H1 (cell line): ENCODE data around the gene MMP20. TPM values are rescaled to one million over a fixed set of nuclear protein-coding genes. Genes with fewer than 3 reads are reported as not detected.

Experiments used
- CTCF ChIA-PET: fragments of 300-600 bp; sonication (Branson Sonifier 250); formaldehyde crosslinking; loops from one replicate; lab custom pipeline; 2021; ENCODE audit not compliant: partially characterized antibody; lab: Charles Lee
- POLR2A ChIA-PET: fragments of 300-600 bp; sonication (Branson Sonifier 250); formaldehyde crosslinking; loops from one replicate; lab custom pipeline; 2021; ENCODE audit warnings: inconsistent platforms; ENCODE audit not compliant: partially characterized antibody; lab: Charles Lee
- DNase-seq, 2 experiments: peaks; one replicate each; pipeline versions ENCODE4 v3.0.0 to v3.0.0-alpha.2; 2010 to 2022; ENCODE audit warnings: low spot score in 2 of 2, low read depth in 1 of 2, mixed read lengths in 1 of 2
- FAIRE-seq: peaks from 2 replicates; lab custom pipeline; 2011; peaks lifted over from hg19 to GRCh38; lab: Jason Lieb, UNC
- H2AFZ ChIP-seq: 2 replicates; pipeline ENCODE4 v1.8.1; 2012; ENCODE audit warnings: low read length, inconsistent platforms
- H2AK5ac ChIP-seq: 2 replicates; pipeline ENCODE4 v1.6.1; 2013; ENCODE audit warnings: low read depth, low read length
- H2BK120ac ChIP-seq: replicated peaks from 2 replicates; pipeline ENCODE3; 2013; ENCODE audit warnings: low read depth, low read length, inconsistent platforms
- H2BK12ac ChIP-seq: 2 replicates; pipeline ENCODE4 v1.6.1; 2013; ENCODE audit warnings: low read depth, low read length
- H2BK15ac ChIP-seq: 2 replicates; pipeline ENCODE4 v1.6.1; 2013; ENCODE audit warnings: low read length
- H2BK20ac ChIP-seq: 2 replicates; pipeline ENCODE4 v1.6.1; 2013; ENCODE audit warnings: low read length
- H2BK5ac ChIP-seq: 2 replicates; pipeline ENCODE4 v1.6.1; 2013; ENCODE audit warnings: low read depth, low read length
- H3K14ac ChIP-seq: 2 replicates; pipeline ENCODE4 v1.6.1; 2013; ENCODE audit warnings: inconsistent platforms; ENCODE audit not compliant: insufficient read length
- H3K18ac ChIP-seq: 2 replicates; pipeline ENCODE4 v1.6.1; 2013; ENCODE audit warnings: low read length; ENCODE audit errors: extremely low read depth
- H3K23ac ChIP-seq: 2 replicates; pipeline ENCODE4 v1.6.1; 2013; ENCODE audit warnings: inconsistent platforms; ENCODE audit not compliant: insufficient read length
- H3K23me2 ChIP-seq: 2 replicates; pipeline ENCODE4 v1.6.1; 2013; ENCODE audit warnings: low read depth, low read length
- H3K27ac ChIP-seq: 2 replicates; pipeline ENCODE4 v1.6.1; 2011; ENCODE audit warnings: low read depth, low read length, inconsistent platforms
- H3K27me3 ChIP-seq, 4 experiments: replicated peaks in 1 of 4; 1 replicate in 1 of 4; 2 replicates in 3 of 4; pipeline versions ENCODE4 v1.6.1 to v1.8.1; 2011 to 2013; ENCODE audit warnings: low read length in 3 of 4, mild to moderate bottlenecking in 3 of 4, inconsistent platforms in 2 of 4, mixed read lengths in 2 of 4, moderate library complexity in 1 of 4; ENCODE audit not compliant: control insufficient read depth in 3 of 4, insufficient read depth in 3 of 4; ENCODE audit errors: extremely low read depth in 1 of 4
- H3K36me3 ChIP-seq, 4 experiments: 2 replicates each; pipeline versions ENCODE4 v1.6.1 to v1.8.1; 2011 to 2013; ENCODE audit warnings: mild to moderate bottlenecking in 4 of 4, low read length in 3 of 4, moderate library complexity in 2 of 4, control low read depth in 1 of 4, inconsistent platforms in 1 of 4; ENCODE audit not compliant: insufficient read depth in 4 of 4, control insufficient read depth in 2 of 4
- H3K4ac ChIP-seq: replicated peaks from 2 replicates; pipeline ENCODE3; 2013; ENCODE audit warnings: low read length, low read depth, mixed read lengths, inconsistent platforms; ENCODE audit not compliant: insufficient read length
- H3K4me1 ChIP-seq, 4 experiments: replicated peaks in 1 of 4; 1 replicate in 1 of 4; 2 replicates in 3 of 4; pipeline versions ENCODE4 v1.6.1 to v1.8.1; 2011 to 2013; ENCODE audit warnings: low read length in 3 of 4, inconsistent platforms in 2 of 4, mixed read lengths in 1 of 4; ENCODE audit not compliant: insufficient read depth in 4 of 4, control insufficient read depth in 3 of 4
- H3K4me2 ChIP-seq, 2 experiments: 2 replicates each; pipeline versions ENCODE4 v1.6.1 to v1.8.1; 2011 to 2013; ENCODE audit warnings: low read depth in 2 of 2, low read length in 2 of 2, control low read depth in 1 of 2, inconsistent platforms in 1 of 2, mild to moderate bottlenecking in 1 of 2; ENCODE audit not compliant: insufficient read depth in 1 of 2
- H3K4me3 ChIP-seq, 4 experiments: fragments of 200-600, 300-600 bp in 1 of 4; sonication (generic), shearing (Covaris generic), sonication (Bioruptor Twin) in 1 of 4; 2 replicates each; pipeline versions ENCODE4 v1.5.1 to v1.8.1; 2011 to 2016; ENCODE audit warnings: low read length in 4 of 4, low read depth in 3 of 4, control low read depth in 2 of 4, inconsistent platforms in 2 of 4, mild to moderate bottlenecking in 2 of 4, mixed read lengths in 1 of 4, moderate library complexity in 1 of 4; ENCODE audit not compliant: insufficient read depth in 2 of 4; ENCODE audit errors: extremely low read depth in 1 of 4
- H3K56ac ChIP-seq: replicated peaks from 2 replicates; pipeline ENCODE3; 2013; ENCODE audit warnings: low read depth, mild to moderate bottlenecking, mixed read lengths, low read length, inconsistent platforms; ENCODE audit not compliant: insufficient read length
- H3K79me1 ChIP-seq: 2 replicates; pipeline ENCODE4 v1.6.1; 2013; ENCODE audit warnings: low read depth, low read length, control low read depth
- H3K79me2 ChIP-seq, 2 experiments: 2 replicates each; pipeline versions ENCODE4 v1.6.1 to v1.8.1; 2012 to 2013; ENCODE audit warnings: low read length in 2 of 2, mild to moderate bottlenecking in 2 of 2, inconsistent platforms in 1 of 2; ENCODE audit not compliant: insufficient read depth in 2 of 2, control insufficient read depth in 1 of 2
- H3K9ac ChIP-seq, 4 experiments: replicated peaks in 1 of 4; 1 replicate in 1 of 4; 2 replicates in 3 of 4; pipeline versions ENCODE4 v1.6.1 to v1.8.1; 2011 to 2013; ENCODE audit warnings: low read depth in 3 of 4, low read length in 3 of 4, control low read depth in 2 of 4, mild to moderate bottlenecking in 2 of 4, moderate library complexity in 2 of 4, inconsistent platforms in 1 of 4; ENCODE audit errors: extremely low read depth in 1 of 4
- H3K9me3 ChIP-seq, 2 experiments: 2 replicates each; pipeline versions ENCODE4 v1.6.1 to v1.8.1; 2012 to 2013; ENCODE audit warnings: mild to moderate bottlenecking in 2 of 2, moderate library complexity in 2 of 2, control low read depth in 1 of 2, inconsistent platforms in 1 of 2, low read depth in 1 of 2, low read length in 1 of 2, mixed read lengths in 1 of 2; ENCODE audit not compliant: insufficient read depth in 2 of 2
- H4K20me1 ChIP-seq, 2 experiments: replicated peaks in 1 of 2; 2 replicates each; pipeline versions ENCODE3 to v1.8.1; 2011 to 2013; ENCODE audit warnings: inconsistent platforms in 2 of 2, low read length in 2 of 2, mild to moderate bottlenecking in 1 of 2; ENCODE audit not compliant: insufficient read depth in 2 of 2, control insufficient read depth in 1 of 2
- H4K5ac ChIP-seq: 2 replicates; pipeline ENCODE4 v1.6.1; 2013; ENCODE audit warnings: low read length, low read depth, mixed read lengths, inconsistent platforms; ENCODE audit not compliant: insufficient read length
- H4K8ac ChIP-seq: 2 replicates; pipeline ENCODE4 v1.8.0; 2013; ENCODE audit warnings: mild to moderate bottlenecking, moderate library complexity, low read length, inconsistent platforms; ENCODE audit not compliant: insufficient read depth; ENCODE audit errors: extremely low read depth
- H4K91ac ChIP-seq: replicated peaks from 2 replicates; pipeline ENCODE3; 2013; ENCODE audit warnings: low read length, mixed read lengths, inconsistent platforms; ENCODE audit not compliant: insufficient read length
- BACH1 ChIP-seq: IDR thresholded peaks from 2 replicates; pipeline ENCODE4 v1.6.1; 2012; ENCODE audit warnings: low read length, improper control_type of control experiment
- BCL11A ChIP-seq, 2 experiments: IDR thresholded peaks; one replicate each; pipeline ENCODE4 v1.6.1; 2011; ENCODE audit warnings: low read depth in 2 of 2, low read length in 2 of 2, mild to moderate bottlenecking in 2 of 2
- CTBP2 ChIP-seq: IDR thresholded peaks from 2 replicates; pipeline ENCODE4 v1.7.0; 2011; ENCODE audit warnings: borderline replicate concordance, mild to moderate bottlenecking, moderate library complexity, mixed read lengths, low read length; ENCODE audit not compliant: insufficient read depth, insufficient read length
- JUN ChIP-seq: IDR thresholded peaks from 2 replicates; pipeline ENCODE4 v1.6.1; 2011; ENCODE audit warnings: low read depth, mild to moderate bottlenecking, improper control_type of control experiment, low read length
- KDM5A ChIP-seq: fragments of 200-600 bp; IDR thresholded peaks from 2 replicates; pipeline ENCODE4 v1.7.1; 2012; ENCODE audit warnings: mild to moderate bottlenecking, low read length, inconsistent platforms, mixed read lengths
- MAFK ChIP-seq: IDR thresholded peaks from 2 replicates; pipeline ENCODE4 v1.6.1; 2012; ENCODE audit warnings: low read depth, mild to moderate bottlenecking, improper control_type of control experiment, low read length
- RBBP5 ChIP-seq: IDR thresholded peaks from 2 replicates; pipeline ENCODE4 v1.7.1; 2012; ENCODE audit warnings: low read depth, mild to moderate bottlenecking, inconsistent platforms, low read length, moderate library complexity, borderline replicate concordance
- SIN3A ChIP-seq, 2 experiments: IDR thresholded peaks in 1 of 2; conservative IDR thresholded peaks in 1 of 2; 2 replicates each; pipeline ENCODE4 v1.6.1; 2011 to 2012; ENCODE audit warnings: low read length in 2 of 2, improper control_type of control experiment in 1 of 2, low read depth in 1 of 2, mild to moderate bottlenecking in 1 of 2
- SP2 ChIP-seq: IDR thresholded peaks from 2 replicates; pipeline ENCODE4 v1.6.1; 2012; ENCODE audit warnings: mild to moderate bottlenecking, low read length, inconsistent platforms
- SUZ12 ChIP-seq: fragments of 200-600 bp; sonication (generic); IDR thresholded peaks from 2 replicates; pipeline ENCODE4 v1.6.1; 2012; ENCODE audit warnings: mild to moderate bottlenecking, inconsistent platforms, low read length, moderate library complexity, mixed read lengths
- ZNF274 ChIP-seq: IDR thresholded peaks from 2 replicates; pipeline ENCODE4 v1.7.0; 2012; ENCODE audit warnings: low read length, borderline replicate concordance; ENCODE audit errors: extremely low read depth
- WGBS, 2 experiments: shearing (Covaris generic) in 1 of 2; methylation state at CpG; one replicate each; pipeline versions ENCODE4 v1.1.6 to v1.1.7; 2013 to 2015; ENCODE audit warnings: low lambda C conversion rate in 2 of 2, mixed read lengths in 2 of 2, inconsistent platforms in 1 of 2, low coverage in 1 of 2, missing lambda C conversion rate in 1 of 2; ENCODE audit not compliant: insufficient replicate concordance in 2 of 2, insufficient coverage in 1 of 2, insufficient read length in 1 of 2; ENCODE audit errors: extremely low coverage in 1 of 2, missing lambda C conversion rate in 1 of 2; 5-methylcytosine and 5-hydroxymethylcytosine counted together
- polyA plus RNA-seq, 7 experiments: library from polyadenylated mRNA; depleted of rRNA in 3 of 7; stranded (reverse) in 5 of 7; unstranded in 2 of 7; fragments of >200 nt in 5 of 7; fragments of 200-250 nt in 2 of 7; gene quantifications; 1 replicate in 5 of 7; 2 replicates in 1 of 7; 4 replicates in 1 of 7; pipeline versions ENCODE4 v1.2.1 to v1.2.3, GENCODE V29; 2011 to 2013; ENCODE audit warnings: missing spikeins in 2 of 7, mixed read lengths in 2 of 7
- total RNA-seq: library from RNA; stranded (reverse); fragmentation: NEBNext Ultra II Directional; extraction: Animal tissue kit (Norgen Biotek cat#: 25700); gene quantifications from 2 replicates; pipeline ENCODE4 v1.2.1, GENCODE V29; 2021

The MMP20 gene
- total and polyA plus RNA-seq, 2 of the 8 experiments (the other 6 are each of a cell fraction or from before 2014, with no cell fraction given), result not detected

DNA sequence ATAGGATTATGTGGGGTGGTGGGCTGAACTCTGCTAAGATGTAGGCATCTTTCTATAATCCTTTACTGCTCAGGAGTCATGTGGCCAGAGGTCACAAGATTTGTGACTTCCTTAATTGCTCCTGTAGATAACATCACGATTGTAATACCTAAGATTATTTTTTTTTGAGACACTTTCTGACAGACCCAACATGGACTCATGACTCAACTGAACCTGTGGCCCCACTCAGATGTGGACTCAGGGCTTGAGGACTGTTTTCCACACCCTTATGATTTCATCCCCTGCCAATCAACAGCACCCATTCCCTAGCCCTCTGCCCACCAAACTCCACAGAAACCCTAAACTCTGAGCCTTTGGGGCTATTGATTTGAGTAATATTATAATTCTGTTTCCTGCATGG is 59.0 kb downstream of the MMP20 start:
- FAIRE-seq, result no peak
- Histone ChIP-seq H3K27me3 (no peaks in the 10 kb centered on the region), H4K8ac (no peak overlapping the region), H3K4me2 (no peak overlapping the region), H3K23ac (no peak overlapping the region), H3K14ac (no peak overlapping the region), H4K5ac (no peak overlapping the region), H3K9me3 (peaks cover 6 to 14% of the 10 kb centered on the region in 2 experiments; a peak in 3 of 4 replicates), H3K79me1 (no peaks in the 10 kb centered on the region), H2AFZ (no peak overlapping the region), H3K79me2 (no peaks in the 10 kb centered on the region), H2BK12ac (no peak overlapping the region), H3K27ac (no peak overlapping the region), H2BK20ac (no peak overlapping the region), H3K23me2 (no peaks in the 10 kb centered on the region), H3K56ac (no peak overlapping the region), H4K91ac (no peak overlapping the region), H2BK15ac (no peak overlapping the region), H2BK120ac (no peak overlapping the region), H3K36me3 (no peaks in the 10 kb centered on the region), H4K20me1 (no peaks in the 10 kb centered on the region), H2BK5ac (no peak overlapping the region), H3K4me1 (no peaks in the 10 kb centered on the region), H3K4ac (no peak overlapping the region), H3K9ac (no peak overlapping the region), H3K4me3 (no peak overlapping the region), H3K18ac (no peak overlapping the region), H2AK5ac (no peak overlapping the region)
- 87% methylated on average over 1 of the region's 1 CpG; no CpG with 5 or more reads in 1 of the 2 experiments for WGBS, 2 experiments
- ChIA-PET POLR2A (no interaction called here), CTCF (no interaction called here)
- DNase-seq, result no peak
- TF ChIP-seq BACH1 (no peak), SUZ12 (no peak), JUN (no peak), KDM5A (no peak), RBBP5 (no peak), SIN3A (conservative IDR thresholded peaks at IDR 0.05 in 1 of 2, IDR thresholded peaks at IDR 0.05 in 1 of 2; ENCODE audit: low read depth in 1 of 2, low read length in 2 of 2) (no peak), BCL11A (IDR thresholded peaks at IDR 0.05; ENCODE audit: low read depth in 2 of 2, low read length in 2 of 2) (no peak), SP2 (no peak), ZNF274 (no peak), CTBP2 (no peak), MAFK (no peak)
